H1 (cell line): ENCODE measurements around the gene DCAF15. TPM values are rescaled to one million over a fixed set of nuclear protein-coding genes. Genes with fewer than 3 reads are reported as not detected.

Source experiments
- CTCF ChIA-PET: fragments of 300-600 bp; sonication (Branson Sonifier 250); formaldehyde crosslinking; loops from one replicate; lab custom pipeline; 2021; ENCODE audit not compliant: partially characterized antibody; lab: Charles Lee
- POLR2A ChIA-PET: fragments of 300-600 bp; sonication (Branson Sonifier 250); formaldehyde crosslinking; loops from one replicate; lab custom pipeline; 2021; ENCODE audit warnings: inconsistent platforms; ENCODE audit not compliant: partially characterized antibody; lab: Charles Lee
- DNase-seq, 2 experiments: peaks; one replicate each; pipeline versions ENCODE4 v3.0.0 to v3.0.0-alpha.2; 2010 to 2022; ENCODE audit warnings: low spot score in 2 of 2, low read depth in 1 of 2, mixed read lengths in 1 of 2
- FAIRE-seq: peaks from 2 replicates; lab custom pipeline; 2011; peaks lifted over from hg19 to GRCh38; lab: Jason Lieb, UNC
- H2AFZ ChIP-seq: 2 replicates; pipeline ENCODE4 v1.8.1; 2012; ENCODE audit warnings: low read length, inconsistent platforms
- H2AK5ac ChIP-seq: 2 replicates; pipeline ENCODE4 v1.6.1; 2013; ENCODE audit warnings: low read depth, low read length
- H2BK120ac ChIP-seq: replicated peaks from 2 replicates; pipeline ENCODE3; 2013; ENCODE audit warnings: low read depth, low read length, inconsistent platforms
- H2BK12ac ChIP-seq: 2 replicates; pipeline ENCODE4 v1.6.1; 2013; ENCODE audit warnings: low read depth, low read length
- H2BK15ac ChIP-seq: 2 replicates; pipeline ENCODE4 v1.6.1; 2013; ENCODE audit warnings: low read length
- H2BK20ac ChIP-seq: 2 replicates; pipeline ENCODE4 v1.6.1; 2013; ENCODE audit warnings: low read length
- H2BK5ac ChIP-seq: 2 replicates; pipeline ENCODE4 v1.6.1; 2013; ENCODE audit warnings: low read depth, low read length
- H3K14ac ChIP-seq: 2 replicates; pipeline ENCODE4 v1.6.1; 2013; ENCODE audit warnings: inconsistent platforms; ENCODE audit not compliant: insufficient read length
- H3K18ac ChIP-seq: 2 replicates; pipeline ENCODE4 v1.6.1; 2013; ENCODE audit warnings: low read length; ENCODE audit errors: extremely low read depth
- H3K23ac ChIP-seq: 2 replicates; pipeline ENCODE4 v1.6.1; 2013; ENCODE audit warnings: inconsistent platforms; ENCODE audit not compliant: insufficient read length
- H3K23me2 ChIP-seq: 2 replicates; pipeline ENCODE4 v1.6.1; 2013; ENCODE audit warnings: low read depth, low read length
- H3K27ac ChIP-seq: 2 replicates; pipeline ENCODE4 v1.6.1; 2011; ENCODE audit warnings: low read depth, low read length, inconsistent platforms
- H3K27me3 ChIP-seq, 4 experiments: replicated peaks in 1 of 4; 1 replicate in 1 of 4; 2 replicates in 3 of 4; pipeline versions ENCODE4 v1.6.1 to v1.8.1; 2011 to 2013; ENCODE audit warnings: low read length in 3 of 4, mild to moderate bottlenecking in 3 of 4, inconsistent platforms in 2 of 4, mixed read lengths in 2 of 4, moderate library complexity in 1 of 4; ENCODE audit not compliant: control insufficient read depth in 3 of 4, insufficient read depth in 3 of 4; ENCODE audit errors: extremely low read depth in 1 of 4
- H3K36me3 ChIP-seq, 4 experiments: 2 replicates each; pipeline versions ENCODE4 v1.6.1 to v1.8.1; 2011 to 2013; ENCODE audit warnings: mild to moderate bottlenecking in 4 of 4, low read length in 3 of 4, moderate library complexity in 2 of 4, control low read depth in 1 of 4, inconsistent platforms in 1 of 4; ENCODE audit not compliant: insufficient read depth in 4 of 4, control insufficient read depth in 2 of 4
- H3K4ac ChIP-seq: replicated peaks from 2 replicates; pipeline ENCODE3; 2013; ENCODE audit warnings: low read length, low read depth, mixed read lengths, inconsistent platforms; ENCODE audit not compliant: insufficient read length
- H3K4me1 ChIP-seq, 4 experiments: replicated peaks in 1 of 4; 1 replicate in 1 of 4; 2 replicates in 3 of 4; pipeline versions ENCODE4 v1.6.1 to v1.8.1; 2011 to 2013; ENCODE audit warnings: low read length in 3 of 4, inconsistent platforms in 2 of 4, mixed read lengths in 1 of 4; ENCODE audit not compliant: insufficient read depth in 4 of 4, control insufficient read depth in 3 of 4
- H3K4me2 ChIP-seq, 2 experiments: 2 replicates each; pipeline versions ENCODE4 v1.6.1 to v1.8.1; 2011 to 2013; ENCODE audit warnings: low read depth in 2 of 2, low read length in 2 of 2, control low read depth in 1 of 2, inconsistent platforms in 1 of 2, mild to moderate bottlenecking in 1 of 2; ENCODE audit not compliant: insufficient read depth in 1 of 2
- H3K4me3 ChIP-seq, 4 experiments: fragments of 200-600, 300-600 bp in 1 of 4; sonication (generic), shearing (Covaris generic), sonication (Bioruptor Twin) in 1 of 4; 2 replicates each; pipeline versions ENCODE4 v1.5.1 to v1.8.1; 2011 to 2016; ENCODE audit warnings: low read length in 4 of 4, low read depth in 3 of 4, control low read depth in 2 of 4, inconsistent platforms in 2 of 4, mild to moderate bottlenecking in 2 of 4, mixed read lengths in 1 of 4, moderate library complexity in 1 of 4; ENCODE audit not compliant: insufficient read depth in 2 of 4; ENCODE audit errors: extremely low read depth in 1 of 4
- H3K56ac ChIP-seq: replicated peaks from 2 replicates; pipeline ENCODE3; 2013; ENCODE audit warnings: low read depth, mild to moderate bottlenecking, mixed read lengths, low read length, inconsistent platforms; ENCODE audit not compliant: insufficient read length
- H3K79me1 ChIP-seq: 2 replicates; pipeline ENCODE4 v1.6.1; 2013; ENCODE audit warnings: low read depth, low read length, control low read depth
- H3K79me2 ChIP-seq, 2 experiments: 2 replicates each; pipeline versions ENCODE4 v1.6.1 to v1.8.1; 2012 to 2013; ENCODE audit warnings: low read length in 2 of 2, mild to moderate bottlenecking in 2 of 2, inconsistent platforms in 1 of 2; ENCODE audit not compliant: insufficient read depth in 2 of 2, control insufficient read depth in 1 of 2
- H3K9ac ChIP-seq, 4 experiments: replicated peaks in 1 of 4; 1 replicate in 1 of 4; 2 replicates in 3 of 4; pipeline versions ENCODE4 v1.6.1 to v1.8.1; 2011 to 2013; ENCODE audit warnings: low read depth in 3 of 4, low read length in 3 of 4, control low read depth in 2 of 4, mild to moderate bottlenecking in 2 of 4, moderate library complexity in 2 of 4, inconsistent platforms in 1 of 4; ENCODE audit errors: extremely low read depth in 1 of 4
- H3K9me3 ChIP-seq, 2 experiments: 2 replicates each; pipeline versions ENCODE4 v1.6.1 to v1.8.1; 2012 to 2013; ENCODE audit warnings: mild to moderate bottlenecking in 2 of 2, moderate library complexity in 2 of 2, control low read depth in 1 of 2, inconsistent platforms in 1 of 2, low read depth in 1 of 2, low read length in 1 of 2, mixed read lengths in 1 of 2; ENCODE audit not compliant: insufficient read depth in 2 of 2
- H4K20me1 ChIP-seq, 2 experiments: replicated peaks in 1 of 2; 2 replicates each; pipeline versions ENCODE3 to v1.8.1; 2011 to 2013; ENCODE audit warnings: inconsistent platforms in 2 of 2, low read length in 2 of 2, mild to moderate bottlenecking in 1 of 2; ENCODE audit not compliant: insufficient read depth in 2 of 2, control insufficient read depth in 1 of 2
- H4K5ac ChIP-seq: 2 replicates; pipeline ENCODE4 v1.6.1; 2013; ENCODE audit warnings: low read length, low read depth, mixed read lengths, inconsistent platforms; ENCODE audit not compliant: insufficient read length
- H4K8ac ChIP-seq: 2 replicates; pipeline ENCODE4 v1.8.0; 2013; ENCODE audit warnings: mild to moderate bottlenecking, moderate library complexity, low read length, inconsistent platforms; ENCODE audit not compliant: insufficient read depth; ENCODE audit errors: extremely low read depth
- H4K91ac ChIP-seq: replicated peaks from 2 replicates; pipeline ENCODE3; 2013; ENCODE audit warnings: low read length, mixed read lengths, inconsistent platforms; ENCODE audit not compliant: insufficient read length
- GTF2F1 ChIP-seq: IDR thresholded peaks from 2 replicates; pipeline ENCODE4 v1.6.1; 2012; ENCODE audit warnings: low read depth, low read length, improper control_type of control experiment, borderline replicate concordance
- POLR2A ChIP-seq, 2 experiments: IDR thresholded peaks; 1 replicate in 1 of 2; 2 replicates in 1 of 2; pipeline ENCODE4 v1.6.1; 2011; ENCODE audit warnings: low read depth in 2 of 2, low read length in 2 of 2, mild to moderate bottlenecking in 2 of 2; ENCODE audit errors: control extremely low read depth in 1 of 2
- SP1 ChIP-seq: IDR thresholded peaks from 2 replicates; pipeline ENCODE4 v1.6.1; 2011; ENCODE audit warnings: low read depth, low read length
- SP2 ChIP-seq: IDR thresholded peaks from 2 replicates; pipeline ENCODE4 v1.6.1; 2012; ENCODE audit warnings: mild to moderate bottlenecking, low read length, inconsistent platforms
- SP4 ChIP-seq: IDR thresholded peaks from 2 replicates; pipeline ENCODE4 v1.6.1; 2012; ENCODE audit warnings: low read length, inconsistent platforms
- WGBS, 2 experiments: shearing (Covaris generic) in 1 of 2; methylation state at CpG; one replicate each; pipeline versions ENCODE4 v1.1.6 to v1.1.7; 2013 to 2015; ENCODE audit warnings: low lambda C conversion rate in 2 of 2, mixed read lengths in 2 of 2, inconsistent platforms in 1 of 2, low coverage in 1 of 2, missing lambda C conversion rate in 1 of 2; ENCODE audit not compliant: insufficient replicate concordance in 2 of 2, insufficient coverage in 1 of 2, insufficient read length in 1 of 2; ENCODE audit errors: extremely low coverage in 1 of 2, missing lambda C conversion rate in 1 of 2; 5-methylcytosine and 5-hydroxymethylcytosine counted together
- polyA plus RNA-seq, 7 experiments: library from polyadenylated mRNA; depleted of rRNA in 3 of 7; stranded (reverse) in 5 of 7; unstranded in 2 of 7; fragments of >200 nt in 5 of 7; fragments of 200-250 nt in 2 of 7; gene quantifications; 1 replicate in 5 of 7; 2 replicates in 1 of 7; 4 replicates in 1 of 7; pipeline versions ENCODE4 v1.2.1 to v1.2.3, GENCODE V29; 2011 to 2013; ENCODE audit warnings: missing spikeins in 2 of 7, mixed read lengths in 2 of 7
- total RNA-seq: library from RNA; stranded (reverse); fragmentation: NEBNext Ultra II Directional; extraction: Animal tissue kit (Norgen Biotek cat#: 25700); gene quantifications from 2 replicates; pipeline ENCODE4 v1.2.1, GENCODE V29; 2021

The DCAF15 gene
- total and polyA plus RNA-seq, 2 of the 8 experiments (the other 6 are each of a cell fraction or from before 2014, with no cell fraction given): 68.7 to 80.8 TPM

GRCh38 chr19:13981021-13981420, 28.7 kb downstream of the DCAF15 start:
- Histone ChIP-seq H3K9ac (no peak overlapping the region), H2BK12ac (peak overlapping the region; percentile 68; the same call in 1 of the 2 replicates), H3K27ac (no peak overlapping the region), H3K27me3 (no peaks in the 10 kb centered on the region), H3K14ac (no peak overlapping the region), H3K9me3 (no peaks in the 10 kb centered on the region), H2BK5ac (no peak overlapping the region), H3K4ac (no peak overlapping the region), H4K8ac (0 out of 2 replicates have a peak overlapping the region, but pooled peaks have one; percentile 51), H3K4me3 (no peak overlapping the region), H3K79me2 (no peaks in the 10 kb centered on the region), H3K4me1 (peaks cover 0 to 31% (median 25%) of the 10 kb centered on the region in 4 experiments; a peak in 6 of 7 replicates), H2AFZ (no peak overlapping the region), H3K18ac (no peak overlapping the region), H3K56ac (no peak overlapping the region), H4K5ac (no peak overlapping the region), H2BK20ac (no peak overlapping the region), H2BK15ac (no peak overlapping the region), H3K23me2 (no peaks in the 10 kb centered on the region; the same call in 1 of the 2 replicates), H3K79me1 (no peaks in the 10 kb centered on the region), H3K23ac (no peak overlapping the region), H4K20me1 (no peaks in the 10 kb centered on the region), H4K91ac (no peak overlapping the region), H3K36me3 (peaks cover 0 to 7% (median 0%) of the 10 kb centered on the region in 4 experiments; a peak in 1 of 8 replicates), H3K4me2 (no peak overlapping the region), H2BK120ac (no peak overlapping the region), H2AK5ac (no peak overlapping the region; the same call in 1 of the 2 replicates)
- DNase-seq (no peak), FAIRE-seq (no peak)
- POLR2A ChIA-PET: interaction anchor here (0.9 to 2.4 kb wide), 4 partner anchors 8 to 28 kb away, joined by 3 to 9 read pairs (median 4); partner anchors contain the start of gene RFX1
- CTCF ChIA-PET: interaction anchor here (0.9 to 2.4 kb wide), 8 partner anchors 9 to 98 kb away, joined by 3 to 7 read pairs (median 4); partner anchors contain the start of gene IL27RA
- 84% methylated on average over 5 of the region's 5 CpGs; no CpG with 5 or more reads in 1 of the 2 experiments for WGBS, 2 experiments
- TF ChIP-seq SP2 (no peak), SP4 (no peak), SP1 (no peak), POLR2A (IDR thresholded peaks at IDR 0.05; ENCODE audit: control extremely low read depth in 1 of 2, low read depth in 2 of 2, low read length in 2 of 2) (no peak), GTF2F1 (no peak)
